Parathyroid adenoma (tissue), 2 donors: ENCODE measurements around the gene MCTP2.
"Not testable (repeated sequence)": the region's sequence is repeated elsewhere in the genome, so short reads cannot be mapped to it uniquely, and the experiment has no call there.

Experiments
- H2AFZ ChIP-seq: fragments of 300-600 bp; sonication (generic); one replicate; pipeline ENCODE4 v1.7.0; 2017; ENCODE audit warnings: antibody characterized with exemption, mild to moderate bottlenecking
- H3K27ac ChIP-seq: fragments of 300-600 bp; sonication (generic); one replicate; pipeline ENCODE4 v1.7.0; 2017
- H3K27me3 ChIP-seq: fragments of 300-600 bp; sonication (generic); one replicate; pipeline ENCODE4 v1.7.0; 2017; ENCODE audit warnings: low read length; ENCODE audit not compliant: control insufficient read depth, insufficient read depth
- H3K36me3 ChIP-seq: fragments of 300-600 bp; sonication (generic); one replicate; pipeline ENCODE4 v1.7.0; 2017; ENCODE audit warnings: low read length; ENCODE audit not compliant: control insufficient read depth, insufficient read depth
- H3K4me1 ChIP-seq: fragments of 300-600 bp; sonication (generic); one replicate; pipeline ENCODE4 v1.7.0; 2017; ENCODE audit warnings: control low read depth
- H3K4me2 ChIP-seq: fragments of 300-600 bp; sonication (generic); one replicate; pipeline ENCODE4 v1.7.0; 2017; ENCODE audit warnings: low read length
- H3K4me3 ChIP-seq: fragments of 300-600 bp; sonication (generic); one replicate; pipeline ENCODE4 v1.7.0; 2017; ENCODE audit warnings: low read depth, low read length
- H3K79me2 ChIP-seq: fragments of 300-600 bp; sonication (generic); one replicate; pipeline ENCODE4 v1.7.0; 2017; ENCODE audit warnings: control low read depth
- H3K9ac ChIP-seq: fragments of 300-600 bp; sonication (generic); one replicate; pipeline ENCODE4 v1.7.0; 2017; ENCODE audit warnings: mild to moderate bottlenecking
- H3K9me3 ChIP-seq: fragments of 300-600 bp; sonication (generic); one replicate; pipeline ENCODE4 v1.7.0; 2017; ENCODE audit warnings: low read length; ENCODE audit not compliant: control insufficient read depth
- CTCF ChIP-seq: fragments of 300-600 bp; sonication (generic); IDR thresholded peaks from one replicate; pipeline ENCODE4 v1.7.0; 2017; ENCODE audit warnings: antibody characterized with exemption, mild to moderate bottlenecking
- donor health status: primary hyperparathyroidism.

The MCTP2 gene

GRCh38 chr15:94252223-94252766 lies 20.9 kb downstream of the MCTP2 start:
- Histone ChIP-seq H3K27ac (no peak overlapping the region), H3K4me1 (no peaks in the 10 kb centered on the region), H3K4me3 (no peak overlapping the region), H3K36me3 (no peaks in the 10 kb centered on the region), H3K4me2 (no peak overlapping the region), H3K79me2 (no peaks in the 10 kb centered on the region), H3K9ac (no peak overlapping the region), H3K9me3 (no peaks in the 10 kb centered on the region), H2AFZ (no peak overlapping the region), H3K27me3 (no peaks in the 10 kb centered on the region)
- TF ChIP-seq CTCF, result no peak

DNA sequence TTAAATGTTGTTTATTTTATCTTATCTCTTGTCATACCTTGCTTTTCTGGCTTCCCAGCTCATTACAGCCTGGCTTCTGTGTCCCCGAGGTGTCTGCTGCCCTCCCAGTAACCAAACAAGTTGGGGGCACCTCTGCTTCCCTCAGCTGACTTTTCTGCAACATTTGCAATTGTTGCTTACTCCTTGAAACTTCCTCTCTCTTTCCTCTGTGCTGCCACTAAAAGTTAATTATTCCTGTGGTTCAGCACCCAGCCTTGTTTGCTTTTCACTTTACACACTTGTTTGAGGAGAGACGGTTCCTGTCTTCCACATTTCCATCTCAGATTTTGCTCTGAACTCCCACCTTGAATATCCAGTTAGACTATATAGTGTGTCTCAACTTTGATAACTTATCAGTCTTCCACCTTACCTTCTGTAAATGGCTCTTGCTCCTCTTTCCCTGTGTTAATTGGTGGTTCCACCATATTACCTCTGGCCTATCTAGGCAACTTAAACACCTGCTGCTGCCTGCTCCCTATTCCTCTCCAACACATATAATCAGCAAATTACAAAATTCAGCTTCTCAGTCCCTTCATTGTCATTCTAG lies 21.6 kb downstream of the MCTP2 start:
- Histone ChIP-seq H3K27me3 (no peaks in the 10 kb centered on the region), H2AFZ (no peak overlapping the region), H3K4me1 (no peaks in the 10 kb centered on the region), H3K79me2 (no peaks in the 10 kb centered on the region), H3K9ac (no peak overlapping the region), H3K27ac (no peak overlapping the region), H3K4me3 (no peak overlapping the region), H3K36me3 (no peaks in the 10 kb centered on the region), H3K4me2 (no peak overlapping the region), H3K9me3 (no peaks in the 10 kb centered on the region)
- no peak for TF ChIP-seq CTCF

- Histone ChIP-seq H3K9me3 (no peaks in the 10 kb centered on the region), H2AFZ (no peak overlapping the region), H3K4me3 (no peak overlapping the region), H3K9ac (no peak overlapping the region), H3K4me1 (no peaks in the 10 kb centered on the region), H3K27ac (no peak overlapping the region), H3K79me2 (no peaks in the 10 kb centered on the region), H3K27me3 (no peaks in the 10 kb centered on the region), H3K4me2 (no peak overlapping the region), H3K36me3 (no peaks in the 10 kb centered on the region)
- no peak for TF ChIP-seq CTCF
These were observed 22.4 kb downstream of the MCTP2 start for GRCh38 chr15:94253742-94254141.

DNA sequence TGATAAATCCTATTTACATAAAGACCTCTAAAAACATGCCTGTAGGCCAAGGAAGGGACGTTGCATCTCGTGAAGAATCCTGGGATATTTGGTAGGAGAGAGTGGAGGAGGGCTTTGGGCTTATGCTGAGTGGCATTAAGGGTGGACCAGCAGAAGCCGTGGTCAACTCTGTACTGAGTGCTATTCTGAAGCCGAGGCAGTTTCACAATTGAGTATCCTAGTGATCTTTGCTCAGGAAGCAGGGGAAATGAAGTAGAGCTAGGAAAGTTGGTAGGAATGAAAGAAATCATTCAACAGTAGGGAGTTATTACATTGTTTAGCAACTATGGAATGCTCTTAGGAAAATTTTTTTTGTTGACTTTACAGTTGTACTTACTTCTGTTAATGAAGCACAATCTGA lies 24.2 kb downstream of the MCTP2 start:
- H3K27me3 ChIP-seq, result no peaks in the 10 kb centered on the region
- no peak overlapping the region for H3K4me3 ChIP-seq
- H2AFZ ChIP-seq, result no peak overlapping the region
- no peaks in the 10 kb centered on the region for H3K79me2 ChIP-seq
- H3K4me1 ChIP-seq, result no peaks in the 10 kb centered on the region
- no peak for TF ChIP-seq CTCF
- H3K9me3 ChIP-seq, result no peaks in the 10 kb centered on the region
- H3K9ac ChIP-seq, result no peak overlapping the region
- no peak overlapping the region for H3K4me2 ChIP-seq
- no peak overlapping the region for H3K27ac ChIP-seq
- no peaks in the 10 kb centered on the region for H3K36me3 ChIP-seq

DNA sequence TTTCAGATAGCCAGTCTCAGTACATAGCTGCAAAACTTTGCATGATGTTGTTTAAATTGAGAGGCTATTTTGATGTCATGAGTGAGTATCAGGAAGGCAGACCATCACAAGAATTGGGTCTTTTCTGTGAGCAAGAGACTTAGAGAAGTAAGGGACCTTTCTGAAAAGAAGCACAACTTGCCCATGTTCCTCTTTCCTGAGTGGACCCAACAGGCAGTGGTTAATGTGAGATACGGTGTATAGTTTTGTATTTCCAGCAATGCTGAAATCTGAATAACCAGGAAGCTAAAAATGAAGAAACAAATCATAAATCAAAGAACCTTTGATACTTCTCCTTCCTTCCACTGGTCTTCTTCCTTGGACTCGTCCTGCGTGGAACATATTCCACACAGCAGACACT lies 25.1 kb downstream of the MCTP2 start:
- no peaks in the 10 kb centered on the region for H3K4me1 ChIP-seq
- no peak for TF ChIP-seq CTCF
- no peaks in the 10 kb centered on the region for H3K9me3 ChIP-seq
- H2AFZ ChIP-seq, result no peak overlapping the region
- H3K27ac ChIP-seq, result no peak overlapping the region
- H3K79me2 ChIP-seq, result no peaks in the 10 kb centered on the region
- no peak overlapping the region for H3K9ac ChIP-seq
- H3K4me3 ChIP-seq, result no peak overlapping the region
- no peak overlapping the region for H3K4me2 ChIP-seq
- no peaks in the 10 kb centered on the region for H3K36me3 ChIP-seq
- no peaks in the 10 kb centered on the region for H3K27me3 ChIP-seq

GRCh38 chr15:94257776-94258175 lies 26.4 kb downstream of the MCTP2 start:
- H3K36me3 ChIP-seq, H3K9ac ChIP-seq, H3K4me1 ChIP-seq, H3K4me2 ChIP-seq, H3K4me3 ChIP-seq, H3K27me3 ChIP-seq, H3K9me3 ChIP-seq, H3K27ac ChIP-seq, H2AFZ ChIP-seq, H3K79me2 ChIP-seq: not testable (repeated sequence)
